Osteoblast (primary cell): ENCODE results near the gene DPP10. TPM values are rescaled to one million over a fixed set of nuclear protein-coding genes. Genes with fewer than 3 reads are reported as not detected.
A peak's percentile ranks its signal among the peaks of the same experiment; 100 is the strongest.

Experiments used
- DNase-seq: peaks from one replicate; pipeline ENCODE4 v3.0.0; 2011; ENCODE audit warnings: low spot score, mixed read lengths; ENCODE audit not compliant: insufficient read length; ENCODE audit errors: missing footprints
- H2AFZ ChIP-seq: 2 replicates; pipeline ENCODE4 v1.6.0; 2011; ENCODE audit warnings: mild to moderate bottlenecking, low read length
- H3K27ac ChIP-seq: 2 replicates; pipeline ENCODE4 v1.5.1; 2011; ENCODE audit warnings: mild to moderate bottlenecking, low read depth, low read length, moderate library complexity
- H3K27me3 ChIP-seq: 2 replicates; pipeline ENCODE4 v1.6.0; 2012; ENCODE audit warnings: mild to moderate bottlenecking, control low read depth, inconsistent platforms, low read length, moderate library complexity; ENCODE audit not compliant: insufficient read depth
- H3K36me3 ChIP-seq: 2 replicates; pipeline ENCODE4 v1.5.1; 2011; ENCODE audit warnings: mild to moderate bottlenecking, low read length, control low read depth, moderate library complexity; ENCODE audit not compliant: insufficient read depth
- H3K4me1 ChIP-seq: 2 replicates; pipeline ENCODE4 v1.5.1; 2011; ENCODE audit warnings: mild to moderate bottlenecking, low read length, control low read depth, moderate library complexity; ENCODE audit not compliant: insufficient read depth
- H3K4me2 ChIP-seq: 2 replicates; pipeline ENCODE4 v1.6.0; 2011; ENCODE audit warnings: mild to moderate bottlenecking, low read length; ENCODE audit not compliant: insufficient read depth
- H3K4me3 ChIP-seq: fragments of 200-600 bp; sonication (generic); 3 replicates; pipeline ENCODE4 v1.5.1; 2012; ENCODE audit warnings: mild to moderate bottlenecking, low read length, inconsistent platforms; ENCODE audit not compliant: insufficient read depth
- H3K79me2 ChIP-seq: 2 replicates; pipeline ENCODE4 v1.6.0; 2012; ENCODE audit warnings: mild to moderate bottlenecking, low read length, control low read depth, inconsistent platforms; ENCODE audit not compliant: insufficient read depth
- H3K9me3 ChIP-seq: 2 replicates; pipeline ENCODE4 v1.5.1; 2011; ENCODE audit warnings: low read depth, low read length, control low read depth
- H4K20me1 ChIP-seq: 2 replicates; pipeline ENCODE4 v1.6.0; 2012; ENCODE audit warnings: mild to moderate bottlenecking, low read length, control low read depth; ENCODE audit not compliant: insufficient read depth
- total RNA-seq: library from RNA; depleted of rRNA; stranded (reverse); fragments of >200 nt; gene quantifications from 2 replicates; pipeline ENCODE4 v1.2.3, GENCODE V29; 2012
- TF ChIP-seq, protein P1 (sequence below): IDR thresholded peaks from 2 replicates; pipeline ENCODE4 v1.5.1; 2011; ENCODE audit warnings: mild to moderate bottlenecking, low read depth, low read length, moderate library complexity; ENCODE audit errors: extremely low read depth

Gene DPP10
- total RNA-seq, 1 donor, result not detected

DNA sequence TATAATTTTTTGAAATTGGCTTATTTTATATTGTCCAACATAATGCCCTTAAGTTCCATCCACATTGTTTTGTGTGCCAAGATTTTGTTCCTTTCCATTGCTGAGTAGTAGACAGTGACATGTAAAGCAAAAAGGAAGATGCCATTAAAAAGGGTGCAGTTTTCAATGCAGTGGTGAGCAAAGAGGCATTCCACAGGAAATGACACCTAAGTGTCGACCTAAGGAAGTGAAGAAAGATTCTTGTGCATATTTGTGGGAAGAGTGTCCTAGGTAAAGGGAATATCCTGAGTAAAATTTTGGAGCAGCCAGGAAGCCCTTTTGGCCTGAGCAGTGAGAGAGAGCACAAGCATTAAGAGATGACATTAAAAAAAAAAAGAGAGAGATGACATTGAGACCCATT, 1099.9 kb downstream of the DPP10 start:
- DNase-seq, result peak; percentile 48
- Histone ChIP-seq H3K36me3 (no peaks in the 10 kb centered on the region), H3K4me1 (no peaks in the 10 kb centered on the region), H3K4me2 (no peak overlapping the region), H3K27me3 (no peaks in the 10 kb centered on the region), H3K27ac (no peak overlapping the region), H3K79me2 (no peaks in the 10 kb centered on the region), H4K20me1 (no peaks in the 10 kb centered on the region), H3K4me3 (no peak overlapping the region), H3K9me3 (peaks cover 8% of the 10 kb centered on the region), H2AFZ (no peak overlapping the region)
- TF ChIP-seq, protein P1, sequence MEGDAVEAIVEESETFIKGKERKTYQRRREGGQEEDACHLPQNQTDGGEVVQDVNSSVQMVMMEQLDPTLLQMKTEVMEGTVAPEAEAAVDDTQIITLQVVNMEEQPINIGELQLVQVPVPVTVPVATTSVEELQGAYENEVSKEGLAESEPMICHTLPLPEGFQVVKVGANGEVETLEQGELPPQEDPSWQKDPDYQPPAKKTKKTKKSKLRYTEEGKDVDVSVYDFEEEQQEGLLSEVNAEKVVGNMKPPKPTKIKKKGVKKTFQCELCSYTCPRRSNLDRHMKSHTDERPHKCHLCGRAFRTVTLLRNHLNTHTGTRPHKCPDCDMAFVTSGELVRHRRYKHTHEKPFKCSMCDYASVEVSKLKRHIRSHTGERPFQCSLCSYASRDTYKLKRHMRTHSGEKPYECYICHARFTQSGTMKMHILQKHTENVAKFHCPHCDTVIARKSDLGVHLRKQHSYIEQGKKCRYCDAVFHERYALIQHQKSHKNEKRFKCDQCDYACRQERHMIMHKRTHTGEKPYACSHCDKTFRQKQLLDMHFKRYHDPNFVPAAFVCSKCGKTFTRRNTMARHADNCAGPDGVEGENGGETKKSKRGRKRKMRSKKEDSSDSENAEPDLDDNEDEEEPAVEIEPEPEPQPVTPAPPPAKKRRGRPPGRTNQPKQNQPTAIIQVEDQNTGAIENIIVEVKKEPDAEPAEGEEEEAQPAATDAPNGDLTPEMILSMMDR, result no peak

DNA sequence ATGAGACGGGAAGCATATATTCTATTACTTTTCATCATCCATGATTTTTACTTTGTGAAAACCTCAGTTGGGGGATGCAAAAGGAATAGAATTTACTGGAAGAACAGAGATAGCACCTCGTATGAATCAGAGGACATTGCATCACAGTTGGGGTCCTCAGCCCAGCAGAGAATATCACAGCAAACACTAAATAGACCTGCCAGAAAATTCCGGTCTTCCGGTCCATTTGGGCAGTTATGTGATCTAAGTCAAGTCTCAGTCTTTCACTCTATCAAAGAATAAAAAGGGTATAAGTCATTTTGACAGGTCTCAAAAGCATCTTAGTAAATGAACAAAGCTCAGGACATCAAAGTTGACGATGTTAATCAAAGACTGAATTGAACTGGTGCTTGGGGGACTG, 1100.6 kb downstream of the DPP10 start:
- no peak overlapping the region for H2AFZ ChIP-seq
- no peaks in the 10 kb centered on the region for H3K36me3 ChIP-seq
- no peaks in the 10 kb centered on the region for H3K27me3 ChIP-seq

DNA sequence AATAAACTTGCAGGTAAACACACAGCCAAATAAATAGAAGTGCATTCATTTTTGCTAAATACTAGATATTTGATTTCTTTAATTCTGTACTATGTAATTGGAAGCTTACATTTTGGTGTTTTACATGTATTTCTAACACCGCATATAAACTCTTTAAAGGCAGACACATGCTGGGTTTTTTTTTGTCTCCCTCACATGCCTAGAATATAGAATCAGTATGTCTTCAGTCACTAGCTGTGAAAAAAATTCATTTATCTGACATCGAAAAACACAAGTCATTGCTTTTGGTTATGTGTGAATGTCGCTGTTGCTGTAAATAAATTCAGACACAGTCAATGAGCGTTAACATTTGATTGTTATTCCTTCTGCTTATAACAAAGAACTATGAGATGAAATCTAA, 1101.0 kb downstream of the DPP10 start:
- Histone ChIP-seq H3K27ac (no peak overlapping the region), H3K4me1 (no peaks in the 10 kb centered on the region), H3K79me2 (no peaks in the 10 kb centered on the region), H2AFZ (no peak overlapping the region), H3K9me3 (peaks cover 5% of the 10 kb centered on the region), H4K20me1 (no peaks in the 10 kb centered on the region), H3K27me3 (no peaks in the 10 kb centered on the region), H3K36me3 (no peaks in the 10 kb centered on the region), H3K4me3 (no peak overlapping the region), H3K4me2 (no peak overlapping the region)
- no peak for DNase-seq
- TF ChIP-seq, protein P1, result no peak

More for the DNA sequence above, 1100.6 kb downstream of the DPP10 start:
- no peak overlapping the region for H3K4me2 ChIP-seq
- H4K20me1 ChIP-seq, result no peaks in the 10 kb centered on the region
- no peak overlapping the region for H3K27ac ChIP-seq
- H3K79me2 ChIP-seq, result no peaks in the 10 kb centered on the region
- no peak for DNase-seq
- H3K4me3 ChIP-seq, result no peak overlapping the region
- peaks cover 5% of the 10 kb centered on the region for H3K9me3 ChIP-seq
- H3K4me1 ChIP-seq, result no peaks in the 10 kb centered on the region
- TF ChIP-seq, protein P1, result no peak

DNA sequence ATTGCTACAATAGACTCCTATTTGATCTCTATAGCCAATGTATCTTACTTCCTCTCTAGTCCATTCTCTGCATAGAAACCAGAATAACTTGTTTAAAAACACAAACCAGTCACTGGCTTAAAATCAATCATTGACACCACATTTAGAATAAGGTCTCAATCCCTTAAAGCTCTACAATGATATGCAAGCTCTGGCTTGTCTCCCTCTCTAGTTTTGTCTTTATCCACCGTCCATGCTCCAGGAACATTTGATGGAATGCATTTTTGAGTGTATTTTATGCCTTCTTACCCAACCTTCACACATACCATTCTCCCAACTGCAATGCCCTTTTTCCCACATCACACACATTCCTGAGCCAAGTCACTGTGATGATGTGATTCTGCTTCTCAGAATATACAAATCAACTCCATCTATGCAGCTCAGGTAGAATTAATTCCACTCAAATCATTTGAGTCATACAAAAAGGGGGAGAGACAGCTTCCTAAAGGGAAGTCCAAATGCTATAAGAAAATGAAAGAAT, 1107.2 kb downstream of the DPP10 start:
- Histone ChIP-seq H3K27ac (no peak overlapping the region), H3K79me2 (no peaks in the 10 kb centered on the region), H3K4me2 (no peak overlapping the region), H2AFZ (no peak overlapping the region), H3K4me1 (no peaks in the 10 kb centered on the region), H3K27me3 (no peaks in the 10 kb centered on the region), H3K4me3 (no peak overlapping the region), H4K20me1 (no peaks in the 10 kb centered on the region), H3K36me3 (no peaks in the 10 kb centered on the region), H3K9me3 (peaks cover 2% of the 10 kb centered on the region)
- TF ChIP-seq, protein P1, result no peak
- no peak for DNase-seq
